Skeletal muscle satellite cell (primary cell): Measurements from ENCODE around the gene SRPX2.

Source experiments
- H3K27me3 ChIP-seq: 2 replicates; pipeline ENCODE4 v1.7.0; 2013; ENCODE audit warnings: low read length; ENCODE audit not compliant: control insufficient read depth, insufficient read depth
- H3K36me3 ChIP-seq: 2 replicates; pipeline ENCODE4 v1.7.0; 2013; ENCODE audit warnings: mild to moderate bottlenecking, control low read depth, low read length; ENCODE audit not compliant: insufficient read depth
- H3K4me1 ChIP-seq: 2 replicates; pipeline ENCODE4 v1.7.0; 2013; ENCODE audit warnings: low read length; ENCODE audit not compliant: control insufficient read depth, insufficient read depth
- H3K4me2 ChIP-seq: 2 replicates; pipeline ENCODE4 v1.7.0; 2013; ENCODE audit warnings: mild to moderate bottlenecking, low read length
- H3K4me3 ChIP-seq: 2 replicates; pipeline ENCODE4 v1.7.0; 2013; ENCODE audit warnings: low read length
- H3K9ac ChIP-seq: 2 replicates; pipeline ENCODE4 v1.7.0; 2013; ENCODE audit warnings: mild to moderate bottlenecking, low read depth, low read length, moderate library complexity
- H3K9me3 ChIP-seq: replicated peaks from 2 replicates; pipeline ENCODE4 v1.7.0; 2013; ENCODE audit warnings: mild to moderate bottlenecking, control low read depth, low read length

SRPX2 gene

DNA sequence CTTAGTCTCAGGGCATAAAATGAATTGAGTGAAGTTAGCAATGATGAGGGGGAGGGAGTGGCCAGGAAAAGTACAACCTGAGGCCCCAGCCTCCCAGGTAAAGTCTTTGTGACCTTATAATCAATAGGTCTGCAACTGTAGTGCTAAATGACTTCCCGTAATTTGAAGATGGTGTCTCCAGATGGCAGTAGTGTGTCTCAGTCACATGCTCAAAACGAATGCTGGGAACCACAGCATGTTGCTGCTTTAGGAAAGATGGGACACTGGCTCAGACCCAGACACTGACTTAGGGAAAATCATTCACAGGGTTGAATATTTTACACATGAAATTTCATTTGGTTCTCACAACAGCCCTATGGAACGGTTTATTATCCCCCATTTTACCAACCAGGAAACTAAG lies 10.3 kb downstream of the SRPX2 start:
- no peak overlapping the region for H3K4me2 ChIP-seq
- H3K9ac ChIP-seq: no peak overlapping the region
- H3K4me3 ChIP-seq: no peak overlapping the region
- no peaks in the 10 kb centered on the region for H3K9me3 ChIP-seq
- no peaks in the 10 kb centered on the region for H3K27me3 ChIP-seq
- no peaks in the 10 kb centered on the region for H3K36me3 ChIP-seq
- peaks cover 19% of the 10 kb centered on the region for H3K4me1 ChIP-seq

GRCh38 chrX:100658941-100659381 lies 15.0 kb downstream of the SRPX2 start:
- H3K27me3 ChIP-seq: no peaks in the 10 kb centered on the region
- H3K36me3 ChIP-seq: peaks cover 4% of the 10 kb centered on the region
- no peaks in the 10 kb centered on the region for H3K9me3 ChIP-seq
- H3K4me1 ChIP-seq: peaks cover 17% of the 10 kb centered on the region
- no peak overlapping the region for H3K4me3 ChIP-seq
- no peak overlapping the region for H3K9ac ChIP-seq
- no peak overlapping the region for H3K4me2 ChIP-seq

DNA sequence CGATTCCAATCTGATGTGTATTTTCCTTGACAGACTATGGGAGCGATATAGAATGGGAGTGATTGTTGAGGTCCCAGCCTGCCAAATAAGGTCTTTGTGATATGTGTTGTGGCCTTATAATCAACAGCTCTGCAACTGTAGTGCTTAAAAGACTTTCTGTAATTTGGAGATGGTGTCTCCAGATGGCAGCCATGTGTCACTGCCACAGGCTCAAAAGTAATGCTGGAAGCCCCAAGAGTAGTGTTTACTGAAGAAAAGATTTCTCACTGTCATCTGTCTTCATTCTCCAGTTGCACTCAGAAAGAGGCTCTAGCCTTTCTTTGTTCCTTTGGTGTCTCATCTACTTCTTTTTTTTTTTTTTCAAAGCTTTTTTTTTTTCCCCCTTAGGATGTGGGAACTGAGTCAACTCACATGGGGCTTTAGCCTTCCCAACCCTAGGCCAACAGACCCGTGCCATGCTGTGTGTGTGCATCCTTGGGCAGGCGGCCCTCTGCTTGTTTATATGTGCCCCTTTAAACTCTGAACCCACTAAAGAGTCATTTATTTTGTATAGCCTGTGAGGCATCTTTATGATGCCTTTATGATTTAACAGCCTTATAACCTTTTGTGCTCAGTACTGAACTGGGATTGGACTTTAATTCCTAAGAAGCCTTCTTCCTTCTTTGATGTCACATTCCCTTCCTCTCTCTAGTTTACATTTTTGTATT lies 15.6 kb downstream of the SRPX2 start:
- no peaks in the 10 kb centered on the region for H3K27me3 ChIP-seq
- H3K9me3 ChIP-seq: no peaks in the 10 kb centered on the region
- H3K9ac ChIP-seq: no peak overlapping the region
- H3K4me3 ChIP-seq: no peak overlapping the region
- no peak overlapping the region for H3K4me2 ChIP-seq
- peaks cover 17% of the 10 kb centered on the region for H3K4me1 ChIP-seq
- H3K36me3 ChIP-seq: peaks cover 4% of the 10 kb centered on the region

DNA sequence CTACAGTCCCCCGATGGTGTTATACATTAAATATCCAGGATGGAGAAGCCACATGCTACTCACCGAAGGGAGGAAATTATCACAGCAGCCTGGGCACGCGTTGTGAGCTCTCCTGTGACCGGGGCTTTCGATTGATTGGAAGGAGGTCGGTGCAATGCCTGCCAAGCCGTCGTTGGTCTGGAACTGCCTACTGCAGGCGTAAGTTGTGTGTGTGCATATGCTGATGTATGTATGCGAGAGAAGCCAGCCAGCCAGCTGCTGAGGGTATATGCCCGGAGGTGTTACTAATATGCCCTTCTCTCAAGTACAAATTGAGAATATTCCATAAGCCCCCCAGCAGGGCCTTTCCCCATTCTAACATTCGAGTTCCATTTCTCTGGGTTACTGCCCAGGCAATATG lies 18.2 kb downstream of the SRPX2 start:
- peaks cover 17% of the 10 kb centered on the region for H3K4me1 ChIP-seq
- peaks cover 13% of the 10 kb centered on the region for H3K36me3 ChIP-seq
- no peaks in the 10 kb centered on the region for H3K9me3 ChIP-seq
- no peaks in the 10 kb centered on the region for H3K27me3 ChIP-seq
- no peak overlapping the region for H3K9ac ChIP-seq
- H3K4me3 ChIP-seq: no peak overlapping the region
- H3K4me2 ChIP-seq: no peak overlapping the region

DNA sequence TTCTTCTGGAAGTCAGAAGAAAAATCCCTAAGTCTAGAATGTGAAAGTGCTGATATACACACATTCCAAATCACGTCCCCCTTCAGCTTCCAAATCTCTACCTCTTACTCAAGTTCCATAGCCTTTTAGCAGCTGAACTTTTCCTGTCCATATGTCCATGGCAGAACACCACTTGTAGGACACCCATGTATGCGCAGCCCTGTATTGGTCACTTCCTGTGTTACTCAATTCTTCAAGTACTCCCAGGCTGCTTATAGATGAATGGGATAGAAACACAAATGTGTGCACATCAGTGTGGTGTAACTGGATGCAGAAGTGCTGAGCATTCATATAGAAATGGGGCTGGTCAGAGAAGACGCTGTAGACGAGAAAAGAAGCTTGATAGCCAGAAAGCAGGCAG lies 18.8 kb downstream of the SRPX2 start:
- Histone ChIP-seq H3K36me3 (peaks cover 15% of the 10 kb centered on the region), H3K27me3 (no peaks in the 10 kb centered on the region), H3K4me3 (no peak overlapping the region), H3K9me3 (no peaks in the 10 kb centered on the region), H3K4me1 (peaks cover 17% of the 10 kb centered on the region), H3K9ac (no peak overlapping the region), H3K4me2 (no peak overlapping the region)

GRCh38 chrX:100663642-100664041 lies 19.6 kb downstream of the SRPX2 start:
- no peak overlapping the region for H3K9ac ChIP-seq
- no peaks in the 10 kb centered on the region for H3K27me3 ChIP-seq
- H3K4me2 ChIP-seq: no peak overlapping the region
- peaks cover 17% of the 10 kb centered on the region for H3K4me1 ChIP-seq
- H3K4me3 ChIP-seq: no peak overlapping the region
- H3K36me3 ChIP-seq: peaks cover 17% of the 10 kb centered on the region
- no peaks in the 10 kb centered on the region for H3K9me3 ChIP-seq

GRCh38 chrX:100672966-100673365 lies 29.0 kb downstream of the SRPX2 start:
- Histone ChIP-seq H3K9ac (no peak overlapping the region), H3K4me2 (no peak overlapping the region), H3K36me3 (peaks cover 29% of the 10 kb centered on the region), H3K4me1 (peaks cover 33% of the 10 kb centered on the region), H3K4me3 (no peak overlapping the region), H3K27me3 (no peaks in the 10 kb centered on the region), H3K9me3 (no peaks in the 10 kb centered on the region)

DNA sequence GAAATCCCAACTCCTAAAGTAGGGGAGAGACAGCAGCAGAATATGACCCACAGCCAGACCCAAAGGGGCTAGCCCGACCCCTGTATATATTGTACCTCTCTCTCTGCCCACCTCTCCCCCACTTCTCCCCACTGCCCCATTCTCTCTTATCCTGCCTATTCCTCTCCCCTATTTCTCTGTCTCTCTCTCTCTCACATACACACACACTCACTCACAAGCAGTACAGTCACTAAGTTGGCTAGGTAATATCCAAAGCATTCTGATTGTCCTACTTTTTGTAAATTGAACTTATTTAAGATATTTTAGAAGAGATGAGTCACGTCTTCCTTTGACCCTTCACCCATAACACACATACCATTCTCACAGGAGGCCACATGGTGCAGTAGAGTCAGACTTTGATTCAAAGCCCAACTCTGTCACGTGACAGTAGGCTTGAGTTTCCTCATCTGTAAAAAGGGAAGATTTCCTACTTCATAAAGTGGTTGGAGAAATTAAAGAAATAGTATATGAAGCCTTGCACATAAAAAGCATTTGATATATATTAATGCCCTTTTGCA lies 29.5 kb downstream of the SRPX2 start:
- Histone ChIP-seq H3K36me3 (peaks cover 30% of the 10 kb centered on the region), H3K4me1 (peaks cover 34% of the 10 kb centered on the region), H3K4me3 (no peak overlapping the region), H3K4me2 (no peak overlapping the region), H3K9me3 (no peaks in the 10 kb centered on the region), H3K9ac (no peak overlapping the region), H3K27me3 (peaks cover under 1% of the 10 kb centered on the region)

DNA sequence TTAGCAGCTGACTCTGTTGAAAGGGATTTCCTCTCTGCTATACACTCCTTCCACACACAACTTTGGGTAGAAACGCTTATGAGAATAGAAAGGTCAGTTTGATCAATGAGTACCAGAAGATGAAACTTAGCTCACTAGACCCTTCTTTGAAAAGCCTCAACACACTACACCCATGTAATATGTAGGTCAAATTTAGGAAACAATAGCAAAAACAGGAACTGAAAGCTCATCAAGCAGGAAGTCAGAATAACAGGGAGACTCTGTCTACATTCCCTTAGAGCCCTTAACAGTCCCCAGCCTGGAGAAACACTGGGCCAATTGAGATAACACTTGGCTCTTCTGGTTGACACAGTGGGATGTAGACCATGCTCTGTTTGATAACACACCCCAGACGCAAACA lies 30.7 kb downstream of the SRPX2 start:
- Histone ChIP-seq H3K9ac (no peak overlapping the region), H3K27me3 (peaks cover 10% of the 10 kb centered on the region), H3K4me1 (peaks cover 34% of the 10 kb centered on the region), H3K36me3 (peaks cover 23% of the 10 kb centered on the region), H3K9me3 (no peaks in the 10 kb centered on the region), H3K4me2 (no peak overlapping the region), H3K4me3 (no peak overlapping the region)

DNA sequence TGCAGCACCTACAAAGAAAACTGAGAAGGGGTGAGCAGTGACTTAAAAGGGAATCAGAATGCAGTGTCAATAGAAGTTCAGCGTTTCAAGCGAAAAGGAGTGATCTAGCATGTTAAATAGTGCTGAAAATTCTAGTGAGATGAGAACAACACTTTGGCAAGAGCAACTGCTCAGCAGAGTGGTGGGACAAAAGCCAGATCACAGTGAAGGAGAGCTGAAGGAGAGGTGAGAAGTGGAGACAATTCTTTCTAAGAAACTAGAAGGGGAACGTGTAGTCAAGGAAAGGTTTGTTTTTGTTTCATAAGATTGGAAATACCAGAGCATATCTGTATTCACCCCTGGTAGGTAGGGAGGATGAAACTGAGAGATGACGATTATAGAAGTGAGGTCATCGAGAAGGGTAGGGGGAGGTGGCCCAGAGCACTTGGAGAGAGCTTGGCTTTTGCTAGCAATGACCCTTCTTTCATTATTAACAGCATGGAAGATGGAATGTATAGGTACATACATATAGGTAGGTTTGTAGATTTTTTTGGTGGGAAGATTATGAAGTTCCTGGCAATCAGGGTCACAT lies 33.7 kb downstream of the SRPX2 start:
- peaks cover 10% of the 10 kb centered on the region for H3K27me3 ChIP-seq
- no peak overlapping the region for H3K4me2 ChIP-seq
- no peak overlapping the region for H3K4me3 ChIP-seq
- H3K36me3 ChIP-seq: peaks cover 6% of the 10 kb centered on the region
- H3K4me1 ChIP-seq: peaks cover 37% of the 10 kb centered on the region
- H3K9me3 ChIP-seq: no peaks in the 10 kb centered on the region
- H3K9ac ChIP-seq: no peak overlapping the region

GRCh38 chrX:100680756-100681155 lies 36.8 kb downstream of the SRPX2 start:
- Histone ChIP-seq H3K9ac (no peak overlapping the region), H3K4me3 (no peak overlapping the region), H3K9me3 (no peaks in the 10 kb centered on the region), H3K36me3 (peaks cover 3% of the 10 kb centered on the region), H3K4me1 (peaks cover 27% of the 10 kb centered on the region), H3K27me3 (peaks cover 10% of the 10 kb centered on the region), H3K4me2 (no peak overlapping the region)

DNA sequence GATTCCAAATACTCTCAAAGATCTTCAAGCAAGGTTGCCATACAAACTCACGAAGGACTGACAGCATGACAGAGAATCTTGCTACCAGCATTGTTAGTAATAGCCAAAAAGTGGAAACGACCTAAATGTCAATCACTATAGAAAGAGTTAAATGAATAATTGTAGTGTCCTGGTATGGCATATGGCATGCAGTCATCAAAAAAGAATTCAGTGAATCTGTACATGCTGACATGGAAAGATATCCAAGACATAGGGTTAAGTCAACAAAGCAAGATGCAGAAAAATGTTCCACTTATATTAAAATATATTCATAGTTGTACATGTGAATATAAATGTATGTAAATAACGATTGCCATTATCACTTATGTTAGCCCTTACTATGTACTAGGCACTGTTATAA lies 37.6 kb downstream of the SRPX2 start:
- Histone ChIP-seq H3K27me3 (peaks cover 10% of the 10 kb centered on the region), H3K36me3 (peaks cover 3% of the 10 kb centered on the region), H3K4me2 (peak overlapping the region; percentile 44), H3K9me3 (no peaks in the 10 kb centered on the region), H3K4me3 (no peak overlapping the region), H3K4me1 (peaks cover 27% of the 10 kb centered on the region), H3K9ac (no peak overlapping the region)
